ENCODE results near the gene ARMH2.

- TF ChIP-seq POLR2A (IDR thresholded peaks at IDR 0.05) (no peak), POLR2AphosphoS5 (IDR thresholded peaks at IDR 0.05) (no peak)
- TF ChIP-seq, protein P1, sequence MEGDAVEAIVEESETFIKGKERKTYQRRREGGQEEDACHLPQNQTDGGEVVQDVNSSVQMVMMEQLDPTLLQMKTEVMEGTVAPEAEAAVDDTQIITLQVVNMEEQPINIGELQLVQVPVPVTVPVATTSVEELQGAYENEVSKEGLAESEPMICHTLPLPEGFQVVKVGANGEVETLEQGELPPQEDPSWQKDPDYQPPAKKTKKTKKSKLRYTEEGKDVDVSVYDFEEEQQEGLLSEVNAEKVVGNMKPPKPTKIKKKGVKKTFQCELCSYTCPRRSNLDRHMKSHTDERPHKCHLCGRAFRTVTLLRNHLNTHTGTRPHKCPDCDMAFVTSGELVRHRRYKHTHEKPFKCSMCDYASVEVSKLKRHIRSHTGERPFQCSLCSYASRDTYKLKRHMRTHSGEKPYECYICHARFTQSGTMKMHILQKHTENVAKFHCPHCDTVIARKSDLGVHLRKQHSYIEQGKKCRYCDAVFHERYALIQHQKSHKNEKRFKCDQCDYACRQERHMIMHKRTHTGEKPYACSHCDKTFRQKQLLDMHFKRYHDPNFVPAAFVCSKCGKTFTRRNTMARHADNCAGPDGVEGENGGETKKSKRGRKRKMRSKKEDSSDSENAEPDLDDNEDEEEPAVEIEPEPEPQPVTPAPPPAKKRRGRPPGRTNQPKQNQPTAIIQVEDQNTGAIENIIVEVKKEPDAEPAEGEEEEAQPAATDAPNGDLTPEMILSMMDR (IDR thresholded peaks at IDR 0.05): no peak
Measured at GRCh38 chr6:24823185-24823584, 24.5 kb upstream of the ARMH2 start.
